ENCODE measurements around the gene CHST7. TPM values are rescaled to one million over a fixed set of nuclear protein-coding genes. Genes with fewer than 3 reads are reported as not detected.

The CHST7 gene
- total and polyA plus RNA-seq, 2 of the 8 experiments (the other 6 are each of a cell fraction or from before 2014, with no cell fraction given) = 7.9 to 14.1 TPM

GRCh38 chrX:46577221-46578005, 3.8 kb downstream of the CHST7 start:
- Histone ChIP-seq H4K20me1 (replicated peaks in 1 of 2; ENCODE audit: control insufficient read depth in 1 of 2, insufficient read depth in 2 of 2, low read length in 2 of 2) (peaks cover 0 to 8% of the 10 kb centered on the region in 2 experiments), H4K8ac (ENCODE audit: extremely low read depth, insufficient read depth, low read length) (no peak overlapping the region), H3K9ac (replicated peaks in 1 of 4; ENCODE audit: extremely low read depth in 1 of 4, low read depth in 3 of 4, low read length in 3 of 4) (no peak overlapping the region), H3K23ac (ENCODE audit: insufficient read length) (no peak overlapping the region), H3K23me2 (ENCODE audit: low read depth, low read length) (peaks cover 6% of the 10 kb centered on the region), H2AK5ac (ENCODE audit: low read depth, low read length) (no peak overlapping the region), H3K4ac (replicated peaks; ENCODE audit: insufficient read length, low read depth, low read length) (no peak overlapping the region), H3K14ac (ENCODE audit: insufficient read length) (no peak overlapping the region), H3K4me1 (replicated peaks in 1 of 4; ENCODE audit: control insufficient read depth in 3 of 4, insufficient read depth in 4 of 4, low read length in 3 of 4) (peaks cover 0 to 12% (median 3%) of the 10 kb centered on the region in 4 experiments; a peak in 3 of 7 replicates), H3K56ac (replicated peaks; ENCODE audit: insufficient read length, low read depth, low read length) (no peak overlapping the region), H3K4me3 (ENCODE audit: extremely low read depth in 1 of 4, insufficient read depth in 2 of 4, low read depth in 3 of 4, low read length in 4 of 4) (0 out of 8 replicates have a peak overlapping the region, but pooled peaks of 1 of the 4 experiments have one; percentile 81), H3K18ac (ENCODE audit: extremely low read depth, low read length) (no peak overlapping the region), H3K4me2 (ENCODE audit: insufficient read depth in 1 of 2, low read depth in 2 of 2, low read length in 2 of 2) (peak overlapping the region; percentile 13 to 97; a peak in 2 of 4 replicates), H3K27me3 (replicated peaks in 1 of 4; ENCODE audit: control insufficient read depth in 3 of 4, extremely low read depth in 1 of 4, insufficient read depth in 3 of 4, low read length in 3 of 4) (no peaks in the 10 kb centered on the region; a peak in 1 of 7 replicates), H2AFZ (ENCODE audit: low read length) (no peak overlapping the region), H2BK12ac (ENCODE audit: low read depth, low read length) (no peak overlapping the region), H3K79me2 (ENCODE audit: control insufficient read depth in 1 of 2, insufficient read depth in 2 of 2, low read length in 2 of 2) (peaks cover 0 to 51% of the 10 kb centered on the region in 2 experiments; a peak in 2 of 4 replicates), H4K5ac (ENCODE audit: insufficient read length, low read depth, low read length) (no peak overlapping the region), H2BK15ac (ENCODE audit: low read length) (no peak overlapping the region), H3K9me3 (ENCODE audit: insufficient read depth in 2 of 2, low read depth in 1 of 2, low read length in 1 of 2) (no peaks in the 10 kb centered on the region), H2BK20ac (ENCODE audit: low read length) (no peak overlapping the region), H2BK5ac (ENCODE audit: low read depth, low read length) (no peak overlapping the region), H3K36me3 (ENCODE audit: control insufficient read depth in 2 of 4, insufficient read depth in 4 of 4, low read length in 3 of 4) (no peaks in the 10 kb centered on the region; a peak in 1 of 8 replicates), H4K91ac (replicated peaks; ENCODE audit: insufficient read length, low read length) (no peak overlapping the region), H2BK120ac (replicated peaks; ENCODE audit: low read depth, low read length) (no peak overlapping the region), H3K27ac (ENCODE audit: low read depth, low read length) (no peak overlapping the region), H3K79me1 (ENCODE audit: low read depth, low read length) (no peaks in the 10 kb centered on the region)
- WGBS, 2 experiments (ENCODE audit: extremely low coverage in 1 of 2, insufficient coverage in 1 of 2, insufficient read length in 1 of 2, insufficient replicate concordance in 2 of 2, low coverage in 1 of 2, low lambda C conversion rate in 2 of 2, missing lambda C conversion rate in 1 of 2) = 84% methylated on average over 5 of the region's 7 CpGs; no CpG with 5 or more reads in 1 of the 2 experiments
- ChIA-PET CTCF (ENCODE audit: partially characterized antibody) (interaction anchor here (0.6 to 1.5 kb wide), 4 partner anchors 9 to 65 kb away, joined by 3 to 4 read pairs (median 4); no protein-coding TSS in a partner anchor), POLR2A (ENCODE audit: partially characterized antibody) (interaction anchor here (1.4 to 2.2 kb wide), 3 partner anchors 10 to 123 kb away, joined by 3 to 9 read pairs (median 3); no protein-coding TSS in a partner anchor)
- FAIRE-seq (no peak), DNase-seq (ENCODE audit: low read depth in 1 of 2, low spot score in 2 of 2) (no peak)
- TF ChIP-seq NRF1 (IDR thresholded peaks at IDR 0.05; ENCODE audit: low read depth, low read length) = no peak
- no peak for TF ChIP-seq JUN (IDR thresholded peaks at IDR 0.05; ENCODE audit: low read depth, low read length)
- TF ChIP-seq KDM4A (IDR thresholded peaks at IDR 0.05; ENCODE audit: low read depth, low read length, severe bottlenecking) = no peak
- no peak for TF ChIP-seq ASH2L (IDR thresholded peaks at IDR 0.05; ENCODE audit: low read length)
- TF ChIP-seq E2F6 (IDR thresholded peaks at IDR 0.05) = no peak
- no peak for TF ChIP-seq TBP (IDR thresholded peaks at IDR 0.05; ENCODE audit: low read depth, low read length)
- no peak for TF ChIP-seq ATF2 (IDR thresholded peaks at IDR 0.05; ENCODE audit: low read length)
- no peak for TF ChIP-seq CEBPB (IDR thresholded peaks at IDR 0.05; ENCODE audit: low read depth, low read length)
- TF ChIP-seq GTF2F1 (IDR thresholded peaks at IDR 0.05; ENCODE audit: borderline replicate concordance, low read depth, low read length) = no peak
- TF ChIP-seq CHD1 (IDR thresholded peaks at IDR 0.05; ENCODE audit: low read depth, low read length) = no peak

Data from H1 (cell line).